HepG2 (cell line): ENCODE results near the gene PHKG2. TPM values are rescaled to one million over a fixed set of nuclear protein-coding genes. Genes with fewer than 3 reads are reported as not detected.

Experiments
- CHD2 ChIP-seq: IDR thresholded peaks from 2 replicates; pipeline ENCODE4 v1.6.1; 2011; ENCODE audit warnings: low read depth, low read length, improper control_type of control experiment
- HDAC6 ChIP-seq: fragments of 200-600 bp; sonication (generic); IDR thresholded peaks from 2 replicates; pipeline ENCODE4 v1.7.0; 2017; ENCODE audit warnings: mild to moderate bottlenecking, antibody characterized with exemption, low read length, low read depth
- JARID2 ChIP-seq: sonication (generic); formaldehyde crosslinking; IDR thresholded peaks from 2 replicates; pipeline ENCODE4 v1.8.1; 2023; ENCODE audit warnings: missing genetic modification reagents, inconsistent platforms; ENCODE audit not compliant: insufficient replicate concordance
- KAT2B ChIP-seq: fragments of 150-350 bp; IDR thresholded peaks from 2 replicates; pipeline ENCODE4 v1.6.1; 2014; ENCODE audit warnings: low read depth, low read length, borderline replicate concordance
- MTA3 ChIP-seq: sonication (generic); formaldehyde crosslinking; IDR thresholded peaks from 2 replicates; pipeline ENCODE4 v1.4.0; 2020; ENCODE audit warnings: missing genetic modification reagents
- NFAT5 ChIP-seq: sonication (generic); formaldehyde crosslinking; IDR thresholded peaks from 2 replicates; pipeline ENCODE4 v1.4.0; 2020; ENCODE audit warnings: missing genetic modification reagents
- NFKB2 ChIP-seq: sonication (generic); formaldehyde crosslinking; IDR thresholded peaks from 2 replicates; pipeline ENCODE4 v1.4.0; 2020; ENCODE audit warnings: missing genetic modification reagents, borderline replicate concordance
- SIN3A ChIP-seq: IDR thresholded peaks from 2 replicates; pipeline ENCODE4 v1.6.1; 2011; ENCODE audit warnings: low read depth, mild to moderate bottlenecking, control low read depth, low read length, borderline replicate concordance
- SP1 ChIP-seq, 2 experiments: fragments of 450-650 bp in 1 of 2; sonication (generic) in 1 of 2; formaldehyde crosslinking in 1 of 2; IDR thresholded peaks; 2 replicates each; pipeline versions ENCODE4 v1.4.0 to v1.6.1; 2016 to 2020; ENCODE audit warnings: missing genetic modification reagents in 1 of 2
- ZBTB2 ChIP-seq: sonication (generic); formaldehyde crosslinking; IDR thresholded peaks from 2 replicates; pipeline ENCODE4 v1.8.0; 2022; ENCODE audit warnings: low read depth, missing genetic modification reagents
- ZMYM3 ChIP-seq: sonication (generic); formaldehyde crosslinking; IDR thresholded peaks from 2 replicates; pipeline ENCODE4 v1.5.1; 2020; ENCODE audit warnings: mild to moderate bottlenecking, missing genetic modification reagents
- ZZZ3 ChIP-seq: sonication (generic); formaldehyde crosslinking; IDR thresholded peaks from 2 replicates; pipeline ENCODE4 v1.4.0; 2020; ENCODE audit warnings: missing genetic modification reagents, mild to moderate bottlenecking, borderline replicate concordance
- polyA plus RNA-seq, 8 experiments: library from polyadenylated mRNA; depleted of rRNA in 3 of 8; stranded (reverse) in 7 of 8; unstranded in 1 of 8; fragments of >200 nt; fragmentation: Illumina TruSeq in 4 of 8; extraction: Trizol in 4 of 8; gene quantifications; 2 replicates each; pipeline versions ENCODE4 v1.2.1 to v1.2.3, GENCODE V29; 2011 to 2016; ENCODE audit warnings: low read depth in 4 of 8, missing spikeins in 1 of 8, mixed read lengths in 1 of 8; ENCODE audit not compliant: insufficient read depth in 1 of 8
- total RNA-seq, 5 experiments: library from RNA; depleted of rRNA; stranded (reverse); fragments of >200 nt; fragmentation: Illumina TruSeq; extraction: Trizol; gene quantifications; 2 replicates each; pipeline ENCODE4 v1.2.3, GENCODE V29; 2016; ENCODE audit warnings: low read depth in 1 of 5
- TF ChIP-seq, protein P1 (sequence below): IDR thresholded peaks from 2 replicates; pipeline ENCODE4 v1.6.1; 2016; ENCODE audit warnings: low read depth, control low read depth
- TF ChIP-seq, protein P2 (sequence below): sonication (generic); formaldehyde crosslinking; IDR thresholded peaks from 2 replicates; pipeline ENCODE4 v1.4.0; 2020; ENCODE audit warnings: missing genetic modification reagents, borderline replicate concordance

Gene PHKG2
- total and polyA plus RNA-seq, 2 of the 13 experiments (the other 11 are each of a cell fraction or from before 2014, with no cell fraction given): 37.4 to 42.1 TPM

DNA sequence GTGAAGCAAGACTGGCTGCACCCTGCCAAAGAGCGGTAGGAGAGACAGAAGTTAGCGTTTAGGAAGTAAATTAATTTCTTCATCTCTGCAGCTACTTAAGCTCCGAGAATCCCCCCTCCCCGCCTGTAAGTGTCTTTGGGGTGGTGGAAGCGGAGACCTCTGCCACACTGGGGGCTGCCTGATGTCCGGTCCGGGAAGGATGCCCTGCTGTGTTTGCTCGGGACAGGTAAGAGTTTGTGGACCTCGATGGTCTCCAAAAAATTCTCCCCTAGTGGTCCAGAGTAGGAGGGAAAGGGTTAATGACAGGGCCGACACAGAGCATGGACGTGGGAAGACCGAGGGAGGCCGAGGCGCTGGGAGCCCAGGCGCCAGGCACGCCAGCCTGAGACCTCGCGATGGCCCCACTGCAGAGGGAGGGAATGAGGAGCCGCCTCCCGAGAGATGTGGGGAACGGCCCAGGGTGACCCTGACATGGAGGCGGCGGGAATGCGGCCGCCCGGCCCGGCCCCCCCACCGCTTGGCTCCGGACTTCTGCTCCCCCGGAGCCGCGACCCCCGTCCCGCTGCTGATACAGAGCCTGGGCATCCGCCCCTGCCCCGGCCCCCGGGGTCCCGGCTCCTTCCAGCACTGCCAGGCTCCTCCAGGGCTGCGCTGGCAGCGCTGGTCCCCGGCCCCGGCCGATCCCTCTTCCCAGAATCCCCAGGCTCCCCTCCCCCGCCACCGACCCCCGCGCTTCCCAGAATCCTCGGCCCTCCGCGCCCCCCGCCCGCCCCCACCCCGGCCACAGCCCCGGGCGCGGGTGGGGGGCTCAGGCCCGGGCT lies 38.1 kb downstream of the PHKG2 start (continued):
- TF ChIP-seq ZMYM3: no peak
- TF ChIP-seq MTA3: 0 out of 2 replicates have a peak, but pooled peaks have one; percentile 55
- TF ChIP-seq, protein P1, sequence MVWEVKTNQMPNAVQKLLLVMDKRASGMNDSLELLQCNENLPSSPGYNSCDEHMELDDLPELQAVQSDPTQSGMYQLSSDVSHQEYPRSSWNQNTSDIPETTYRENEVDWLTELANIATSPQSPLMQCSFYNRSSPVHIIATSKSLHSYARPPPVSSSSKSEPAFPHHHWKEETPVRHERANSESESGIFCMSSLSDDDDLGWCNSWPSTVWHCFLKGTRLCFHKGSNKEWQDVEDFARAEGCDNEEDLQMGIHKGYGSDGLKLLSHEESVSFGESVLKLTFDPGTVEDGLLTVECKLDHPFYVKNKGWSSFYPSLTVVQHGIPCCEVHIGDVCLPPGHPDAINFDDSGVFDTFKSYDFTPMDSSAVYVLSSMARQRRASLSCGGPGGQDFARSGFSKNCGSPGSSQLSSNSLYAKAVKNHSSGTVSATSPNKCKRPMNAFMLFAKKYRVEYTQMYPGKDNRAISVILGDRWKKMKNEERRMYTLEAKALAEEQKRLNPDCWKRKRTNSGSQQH: no peak
- peak; percentile 36; the same call in 1 of the 2 replicates for TF ChIP-seq NFAT5 (CRISPR knock-in tag)
- peak; percentile 90 for TF ChIP-seq CHD2
- peak; percentile 45; the same call in 1 of the 2 replicates for TF ChIP-seq ZBTB2 (CRISPR knock-in tag)
- no peak for TF ChIP-seq HDAC6
- TF ChIP-seq, protein P2, sequence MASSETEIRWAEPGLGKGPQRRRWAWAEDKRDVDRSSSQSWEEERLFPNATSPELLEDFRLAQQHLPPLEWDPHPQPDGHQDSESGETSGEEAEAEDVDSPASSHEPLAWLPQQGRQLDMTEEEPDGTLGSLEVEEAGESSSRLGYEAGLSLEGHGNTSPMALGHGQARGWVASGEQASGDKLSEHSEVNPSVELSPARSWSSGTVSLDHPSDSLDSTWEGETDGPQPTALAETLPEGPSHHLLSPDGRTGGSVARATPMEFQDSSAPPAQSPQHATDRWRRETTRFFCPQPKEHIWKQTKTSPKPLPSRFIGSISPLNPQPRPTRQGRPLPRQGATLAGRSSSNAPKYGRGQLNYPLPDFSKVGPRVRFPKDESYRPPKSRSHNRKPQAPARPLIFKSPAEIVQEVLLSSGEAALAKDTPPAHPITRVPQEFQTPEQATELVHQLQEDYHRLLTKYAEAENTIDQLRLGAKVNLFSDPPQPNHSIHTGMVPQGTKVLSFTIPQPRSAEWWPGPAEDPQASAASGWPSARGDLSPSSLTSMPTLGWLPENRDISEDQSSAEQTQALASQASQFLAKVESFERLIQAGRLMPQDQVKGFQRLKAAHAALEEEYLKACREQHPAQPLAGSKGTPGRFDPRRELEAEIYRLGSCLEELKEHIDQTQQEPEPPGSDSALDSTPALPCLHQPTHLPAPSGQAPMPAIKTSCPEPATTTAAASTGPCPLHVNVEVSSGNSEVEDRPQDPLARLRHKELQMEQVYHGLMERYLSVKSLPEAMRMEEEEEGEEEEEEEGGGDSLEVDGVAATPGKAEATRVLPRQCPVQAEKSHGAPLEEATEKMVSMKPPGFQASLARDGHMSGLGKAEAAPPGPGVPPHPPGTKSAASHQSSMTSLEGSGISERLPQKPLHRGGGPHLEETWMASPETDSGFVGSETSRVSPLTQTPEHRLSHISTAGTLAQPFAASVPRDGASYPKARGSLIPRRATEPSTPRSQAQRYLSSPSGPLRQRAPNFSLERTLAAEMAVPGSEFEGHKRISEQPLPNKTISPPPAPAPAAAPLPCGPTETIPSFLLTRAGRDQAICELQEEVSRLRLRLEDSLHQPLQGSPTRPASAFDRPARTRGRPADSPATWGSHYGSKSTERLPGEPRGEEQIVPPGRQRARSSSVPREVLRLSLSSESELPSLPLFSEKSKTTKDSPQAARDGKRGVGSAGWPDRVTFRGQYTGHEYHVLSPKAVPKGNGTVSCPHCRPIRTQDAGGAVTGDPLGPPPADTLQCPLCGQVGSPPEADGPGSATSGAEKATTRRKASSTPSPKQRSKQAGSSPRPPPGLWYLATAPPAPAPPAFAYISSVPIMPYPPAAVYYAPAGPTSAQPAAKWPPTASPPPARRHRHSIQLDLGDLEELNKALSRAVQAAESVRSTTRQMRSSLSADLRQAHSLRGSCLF (CRISPR knock-in tag): no peak
- TF ChIP-seq JARID2 (CRISPR knock-in tag): peak; percentile 39
- no peak for TF ChIP-seq KAT2B
- peak; percentile 78; the same call in 1 of the 2 replicates for TF ChIP-seq NFKB2 (CRISPR knock-in tag)
- no peak for TF ChIP-seq SP1 (IDR thresholded peaks at IDR 0.05)
- peak; percentile 26; the same call in 1 of the 2 replicates for TF ChIP-seq SP1 (CRISPR knock-in tag; IDR thresholded peaks at IDR 0.05)
- 0 out of 2 replicates have a peak, but pooled peaks have one; percentile 43 for TF ChIP-seq ZZZ3 (CRISPR knock-in tag)
- peak; percentile 52; the same call in 1 of the 2 replicates for TF ChIP-seq SIN3A
